HG03280 (cell line): ENCODE results near the gene RPL29.

ENCODE experiments used
- ATAC-seq: cut with Tn5 transposase; IDR thresholded peaks from one replicate; pipeline ENCODE4 v1.9.1; 2021; ENCODE audit warnings: mild to moderate bottlenecking, moderate library complexity; ENCODE audit not compliant: unreplicated experiment

Gene RPL29

GRCh38 chr3:52026041-52026440 lies 30.3 kb upstream of the RPL29 start:
- ATAC-seq = no peak

- ATAC-seq = no peak
Observed at GRCh38 chr3:52025453-52025852, 29.8 kb upstream of the RPL29 start.

- no peak for ATAC-seq
Observed at GRCh38 chr3:52024765-52025452, 29.2 kb upstream of the RPL29 start.

- ATAC-seq = no peak
Observed at GRCh38 chr3:52023860-52024764, 28.4 kb upstream of the RPL29 start.

- ATAC-seq = no peak
Observed at GRCh38 chr3:52023101-52023770, 27.5 kb upstream of the RPL29 start.

- ATAC-seq = no peak
Observed at GRCh38 chr3:52022323-52023100, 26.8 kb upstream of the RPL29 start.

- ATAC-seq = no peak
Observed at GRCh38 chr3:52021489-52022268, 26.0 kb upstream of the RPL29 start.

GRCh38 chr3:52020796-52021195 lies 25.1 kb upstream of the RPL29 start:
- ATAC-seq = no peak

GRCh38 chr3:52019352-52020080 lies 23.8 kb upstream of the RPL29 start:
- no peak for ATAC-seq

GRCh38 chr3:52018319-52019000 lies 22.8 kb upstream of the RPL29 start:
- no peak for ATAC-seq

- ATAC-seq = no peak
Observed at GRCh38 chr3:52017586-52017985, 21.9 kb upstream of the RPL29 start.

GRCh38 chr3:52015438-52016228 lies 19.9 kb upstream of the RPL29 start:
- no peak for ATAC-seq

GRCh38 chr3:52014613-52015012 lies 18.9 kb upstream of the RPL29 start:
- no peak for ATAC-seq

- ATAC-seq = no peak
Observed at GRCh38 chr3:52013802-52014598, 18.3 kb upstream of the RPL29 start.

- no peak for ATAC-seq
Observed at GRCh38 chr3:52012699-52013098, 17.0 kb upstream of the RPL29 start.

- ATAC-seq = no peak
Observed at GRCh38 chr3:52010431-52010830, 14.7 kb upstream of the RPL29 start.

- no peak for ATAC-seq
Observed at GRCh38 chr3:52007291-52007690, 11.6 kb upstream of the RPL29 start.
